Fibroblast of peridontal ligament (primary cell): ENCODE data around the gene NPVF.

Experiments used
- DNase-seq: peaks from one replicate; pipeline ENCODE4 v3.0.0-alpha.2; 2010; ENCODE audit errors: extremely low read depth

NPVF gene

DNA sequence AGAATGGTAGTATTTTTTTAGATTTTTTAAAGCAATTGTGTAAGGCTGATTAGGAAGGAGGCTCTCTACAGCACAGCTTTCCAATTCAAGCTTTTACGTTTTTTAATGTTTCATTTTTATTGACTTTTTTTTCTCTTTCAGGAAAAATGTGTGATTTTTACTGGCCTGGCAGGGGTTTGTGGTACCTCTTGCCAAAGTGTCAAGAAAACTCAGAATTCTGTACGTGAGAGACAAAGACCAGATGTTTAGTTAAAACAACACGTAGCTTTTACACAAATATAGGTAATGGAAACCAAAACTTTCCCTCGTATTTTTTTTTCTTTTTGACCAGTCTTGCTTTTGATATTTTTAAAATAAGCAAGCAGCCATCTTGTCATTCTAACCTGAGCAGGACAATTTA is 6.0 kb upstream of the NPVF start:
- DNase-seq: no peak

DNA sequence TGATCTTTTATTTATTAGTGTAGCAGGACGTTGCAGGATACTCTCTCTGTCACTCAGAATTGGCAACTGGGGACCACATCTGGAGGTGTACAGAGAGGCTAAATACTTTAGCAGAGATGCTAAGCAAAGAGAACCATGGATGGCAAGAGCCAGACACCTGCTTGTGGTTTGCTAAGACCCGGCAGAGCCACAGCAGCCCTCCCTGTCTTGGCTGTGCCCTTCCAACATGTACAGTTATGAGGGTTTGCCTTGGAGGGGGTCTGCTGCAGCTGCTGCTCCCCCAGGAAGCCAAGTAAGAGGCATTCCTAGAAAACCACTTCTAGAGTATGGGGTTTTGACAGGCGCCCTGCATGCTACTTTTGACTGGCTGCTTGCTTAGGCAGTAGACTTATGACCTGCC is 5.1 kb downstream of the NPVF start:
- no peak for DNase-seq

DNA sequence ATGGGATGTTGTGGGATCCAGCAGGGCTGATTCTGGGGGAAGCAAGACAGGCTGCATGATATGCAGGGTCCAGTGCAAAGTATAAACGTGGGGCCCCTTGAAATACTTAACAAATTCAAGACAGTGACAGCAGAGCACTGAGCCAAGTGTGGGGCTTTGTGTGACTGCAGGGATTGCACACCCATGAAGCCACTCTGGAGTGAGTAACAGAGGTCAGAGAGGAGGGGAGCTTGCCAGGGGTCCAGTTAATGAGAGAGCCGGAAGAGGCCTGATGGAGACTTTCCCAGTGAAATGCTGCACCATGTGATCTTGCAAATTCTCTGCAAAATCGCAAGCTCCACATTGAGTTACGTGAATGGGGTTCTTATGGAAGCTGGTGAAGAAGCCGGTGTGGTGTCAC is 5.6 kb downstream of the NPVF start:
- no peak for DNase-seq

DNA sequence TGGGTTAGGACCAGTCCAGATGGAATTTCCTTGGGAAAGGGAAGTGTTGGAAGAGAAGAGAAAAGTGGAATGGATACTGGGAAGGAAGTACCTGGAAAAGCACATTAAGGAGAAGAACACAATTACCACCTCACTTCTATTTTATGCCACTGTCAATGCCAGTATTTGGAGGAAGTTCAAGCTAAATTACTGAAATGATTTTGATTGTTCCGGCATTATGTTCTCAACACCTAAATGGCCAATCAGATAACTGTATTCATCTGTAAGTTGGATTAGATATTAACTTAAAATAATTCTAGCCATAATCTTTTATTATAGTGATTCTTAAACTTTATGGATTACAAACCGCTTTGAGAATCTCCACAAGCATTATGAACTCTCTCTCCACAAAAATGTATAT is 7.3 kb downstream of the NPVF start:
- DNase-seq: no peak

DNA sequence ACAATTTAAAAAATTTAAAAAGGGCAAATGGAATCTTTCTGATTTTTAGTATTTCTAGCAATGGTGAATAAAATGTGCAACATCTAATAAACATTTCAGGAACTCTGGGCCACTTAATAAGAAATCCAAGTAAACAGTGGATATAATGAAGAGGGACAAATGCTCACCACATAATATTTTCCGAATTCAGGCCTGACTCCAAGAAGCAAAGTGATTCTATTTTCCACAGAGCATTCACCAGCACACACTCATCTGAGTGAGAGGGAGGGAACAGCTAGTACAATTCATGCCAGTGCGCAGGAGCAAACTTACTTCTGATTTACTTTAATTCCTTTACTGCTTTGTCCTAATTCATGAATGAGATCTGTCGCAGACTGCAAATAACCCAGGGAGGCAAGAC is 10.1 kb downstream of the NPVF start:
- DNase-seq: no peak

DNA sequence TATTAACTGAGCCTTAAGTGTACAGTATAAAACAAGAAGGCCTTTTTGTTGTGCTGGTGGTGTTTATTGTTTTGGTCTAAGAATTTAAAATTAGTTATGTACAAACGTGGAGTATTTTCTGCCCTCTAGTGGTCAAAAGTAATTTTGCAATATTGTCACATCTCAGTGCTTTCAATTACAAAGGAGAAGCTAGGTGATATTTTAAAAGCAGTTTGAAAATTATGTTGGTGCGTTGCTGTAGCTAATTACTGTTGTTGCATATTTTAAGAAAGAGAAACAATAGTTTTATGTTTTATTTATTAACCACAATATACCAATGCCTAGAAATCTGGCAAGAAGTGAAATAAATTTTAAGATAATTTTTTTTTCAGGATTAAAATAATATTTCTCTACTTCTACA is 11.4 kb downstream of the NPVF start:
- DNase-seq: peak; percentile 67

DNA sequence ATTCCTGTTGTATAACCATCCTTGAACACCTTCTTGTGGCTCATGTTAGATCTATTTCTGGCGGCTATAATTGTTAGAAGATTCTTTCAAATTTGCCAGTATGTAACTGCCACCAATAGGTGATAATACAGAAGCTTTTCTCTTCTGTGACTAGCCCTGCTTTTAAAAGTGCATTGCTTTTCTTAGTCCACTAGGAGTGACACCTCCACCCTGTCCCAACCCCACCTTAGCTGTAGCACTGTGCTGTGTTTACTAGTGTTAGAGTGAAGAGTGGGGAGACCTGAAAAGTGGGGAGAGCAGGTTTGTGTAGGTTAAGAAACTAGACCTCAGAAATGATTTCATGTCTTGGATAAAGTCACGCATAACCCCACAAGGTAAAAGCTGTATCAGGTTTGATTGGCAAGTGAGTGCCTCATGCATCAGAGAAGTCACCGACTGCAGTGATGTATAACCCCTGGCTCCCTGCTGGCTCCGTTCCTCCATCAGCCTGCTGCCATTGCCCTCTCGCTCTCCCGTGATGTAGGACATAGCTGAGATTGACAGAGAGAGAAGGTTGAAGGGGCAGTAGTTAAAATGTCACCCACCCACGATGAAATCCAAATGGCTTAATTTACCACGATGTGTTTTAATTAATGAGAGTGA is 12.5 kb downstream of the NPVF start:
- no peak for DNase-seq

DNA sequence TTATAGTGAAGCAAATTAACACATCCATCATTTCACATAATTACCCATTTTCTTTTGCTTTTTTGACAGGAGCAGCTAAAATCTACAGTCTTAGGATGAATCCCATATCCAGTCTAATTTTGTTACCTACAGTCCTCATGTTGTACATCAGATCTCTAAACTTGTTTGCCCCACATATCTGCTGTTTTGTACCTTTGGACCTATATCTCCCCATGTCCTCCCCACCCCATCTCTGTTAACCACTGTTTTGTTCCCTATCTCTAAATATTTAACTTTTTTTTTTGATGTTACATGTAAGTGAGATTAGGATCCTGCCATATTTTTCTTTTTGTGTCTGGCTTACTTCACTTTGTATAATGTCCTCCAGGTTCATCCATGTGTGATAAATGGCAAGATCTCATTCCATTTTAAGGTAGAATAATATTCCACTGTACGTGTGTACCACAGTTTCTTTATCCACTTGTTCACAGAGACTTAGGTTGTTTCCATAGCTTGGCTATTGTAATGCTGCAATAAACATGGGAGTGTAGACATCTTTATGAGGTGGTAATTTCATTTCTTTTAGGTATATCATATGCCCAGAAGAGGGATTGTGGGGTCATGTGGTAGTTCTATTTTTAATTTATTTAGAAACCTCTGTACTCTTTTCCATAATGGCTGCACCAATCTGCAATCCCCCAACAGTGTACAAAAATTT is 19.6 kb downstream of the NPVF start:
- DNase-seq: no peak

DNA sequence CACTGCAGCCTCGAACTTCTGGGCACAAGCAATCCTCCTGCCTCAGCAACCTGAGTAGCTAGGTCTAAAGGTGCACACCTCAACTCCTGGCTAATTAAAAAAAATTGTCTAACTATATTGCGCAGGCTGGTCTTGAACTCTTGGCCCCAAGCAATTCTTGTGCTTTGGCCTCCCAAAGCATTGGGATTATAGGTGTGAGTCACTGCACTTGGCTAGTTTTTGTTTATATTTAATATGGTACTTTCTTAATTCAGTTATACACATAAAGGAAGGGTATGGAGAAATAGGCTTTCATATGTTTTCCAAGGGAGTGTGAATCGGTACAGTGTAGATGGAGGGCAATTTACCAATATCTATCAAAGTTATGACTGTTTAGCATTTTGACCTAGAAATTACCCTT is 20.4 kb downstream of the NPVF start:
- no peak for DNase-seq

DNA sequence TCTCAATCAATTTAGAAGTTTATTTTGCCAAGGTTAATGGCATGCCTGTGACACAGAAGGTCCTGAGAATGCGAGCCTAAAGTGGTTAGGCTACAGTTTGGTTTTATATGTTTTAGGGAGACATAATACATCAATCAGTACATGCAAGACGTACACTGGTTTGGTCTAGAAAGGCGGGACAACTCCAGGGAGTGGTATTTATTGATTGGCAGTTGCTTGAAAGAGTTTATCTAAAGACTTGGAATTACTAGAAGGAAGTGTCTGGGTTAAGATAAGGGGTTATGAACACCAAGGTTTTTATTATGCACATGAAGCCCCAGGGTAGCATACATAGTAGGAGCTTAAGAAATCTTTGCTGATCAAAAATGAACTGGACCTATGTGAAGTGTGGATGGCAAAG is 21.5 kb downstream of the NPVF start:
- no peak for DNase-seq

DNA sequence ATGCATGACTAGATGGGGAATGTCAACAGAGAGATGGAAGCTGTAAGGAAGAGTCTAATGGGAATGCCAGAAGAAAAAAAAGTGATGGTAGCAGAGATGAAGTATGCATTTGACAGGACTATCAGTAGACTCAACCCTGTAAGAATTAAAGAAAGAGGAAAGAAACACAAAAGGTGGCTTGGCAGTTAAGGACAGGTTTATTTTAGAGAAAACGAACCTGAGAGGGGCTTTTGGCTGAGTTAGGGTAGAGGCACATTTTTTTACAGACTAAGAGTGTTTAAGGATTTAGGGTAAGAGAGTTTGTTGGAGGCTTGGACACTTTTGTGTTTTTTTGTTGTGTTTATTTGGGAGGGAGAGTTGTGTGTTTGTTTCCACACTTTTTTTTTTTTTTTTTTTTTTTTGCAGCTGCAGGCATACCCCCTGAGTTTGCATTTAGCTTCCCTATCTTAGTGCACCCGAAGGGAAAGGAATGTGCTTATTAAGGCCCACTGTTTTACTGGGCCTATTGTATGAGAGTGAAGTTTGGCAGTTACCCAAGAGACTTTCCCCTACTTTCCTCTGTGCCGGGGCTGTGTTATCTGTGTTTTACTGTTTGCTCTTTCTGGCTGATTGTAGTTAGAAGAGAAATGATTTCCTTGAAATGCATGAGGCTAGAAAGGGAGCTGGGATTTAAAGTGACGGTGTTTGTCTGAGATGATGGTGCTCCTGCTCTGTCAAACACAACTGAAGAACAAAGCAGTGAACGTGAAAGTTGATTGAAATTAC is 32.0 kb downstream of the NPVF start:
- DNase-seq: no peak

DNA sequence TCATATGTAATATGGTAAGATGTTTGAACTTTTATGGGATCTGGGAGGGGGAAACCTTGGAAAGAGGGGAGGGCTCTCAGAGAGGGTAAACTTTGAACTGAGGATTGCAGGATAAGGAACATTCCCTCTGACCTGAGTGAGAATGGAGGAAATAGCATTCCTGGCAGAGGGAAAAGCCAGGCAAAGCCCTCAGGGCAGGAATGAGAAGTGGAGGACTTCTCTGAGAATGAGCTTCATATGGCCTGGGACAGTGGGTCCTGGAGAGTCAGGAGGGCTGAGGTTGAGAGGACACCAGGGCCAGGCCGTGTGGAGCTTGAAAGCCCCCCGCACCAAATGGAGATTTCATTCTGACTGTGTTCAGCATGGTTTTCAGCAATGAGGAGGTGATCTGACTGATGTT is 34.2 kb downstream of the NPVF start:
- no peak for DNase-seq

DNA sequence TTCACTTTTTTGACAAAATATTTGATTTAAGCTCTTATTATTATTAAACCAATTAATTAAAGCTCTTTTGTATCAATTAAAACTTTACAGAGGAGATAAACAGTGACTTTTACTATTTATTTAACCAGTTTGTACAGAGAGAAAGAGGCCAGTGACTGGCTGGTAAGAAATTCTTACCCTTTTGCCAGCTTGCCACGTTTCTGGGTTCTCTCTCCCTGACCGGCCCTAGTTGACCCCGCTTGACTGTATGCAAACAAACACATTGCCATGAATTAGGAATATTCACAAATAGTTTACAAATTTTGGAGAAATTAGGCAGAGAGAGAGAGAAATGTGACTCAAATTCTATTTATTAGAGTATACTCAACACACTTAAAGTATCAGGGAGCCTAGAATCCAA is 36.2 kb downstream of the NPVF start:
- DNase-seq: no peak

DNA sequence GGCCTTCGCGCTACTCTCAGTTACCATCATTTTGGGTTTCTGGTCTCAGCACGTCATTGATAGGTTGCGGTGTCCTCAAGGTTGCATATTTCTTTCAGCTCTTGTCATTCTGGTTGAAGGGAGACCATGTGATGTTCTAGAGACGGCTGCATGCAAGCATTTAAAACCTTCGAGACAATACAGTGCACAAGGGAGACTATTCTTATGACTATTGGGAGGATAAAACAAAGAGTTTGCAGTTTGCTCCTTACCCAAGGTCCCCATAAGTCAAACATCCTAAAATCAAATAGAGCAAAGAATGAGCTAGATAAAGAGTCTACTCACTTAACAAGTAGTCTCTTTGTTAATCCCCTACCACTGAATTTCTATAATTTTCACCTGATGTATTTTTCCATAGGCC is 39.1 kb downstream of the NPVF start:
- no peak for DNase-seq

DNA sequence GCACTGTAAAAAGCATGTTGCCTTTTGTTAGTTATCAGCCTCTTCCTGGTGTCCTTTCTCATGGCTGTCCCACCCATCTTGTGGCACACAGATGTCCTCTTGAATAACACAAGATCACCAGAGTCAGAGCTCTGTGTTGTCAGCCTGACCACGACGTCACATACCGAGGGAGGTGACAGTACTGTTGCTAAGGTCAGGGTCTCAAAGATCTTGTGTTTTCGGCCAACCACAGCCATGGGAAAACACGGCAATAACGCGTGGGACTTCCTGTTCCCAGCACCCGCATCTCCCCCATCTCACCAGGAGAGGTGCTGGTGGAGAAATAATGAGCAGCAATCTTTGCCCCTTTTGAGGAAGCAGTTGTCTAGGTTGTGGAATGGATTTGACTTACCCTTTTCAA is 40.4 kb downstream of the NPVF start:
- DNase-seq: no peak

DNA sequence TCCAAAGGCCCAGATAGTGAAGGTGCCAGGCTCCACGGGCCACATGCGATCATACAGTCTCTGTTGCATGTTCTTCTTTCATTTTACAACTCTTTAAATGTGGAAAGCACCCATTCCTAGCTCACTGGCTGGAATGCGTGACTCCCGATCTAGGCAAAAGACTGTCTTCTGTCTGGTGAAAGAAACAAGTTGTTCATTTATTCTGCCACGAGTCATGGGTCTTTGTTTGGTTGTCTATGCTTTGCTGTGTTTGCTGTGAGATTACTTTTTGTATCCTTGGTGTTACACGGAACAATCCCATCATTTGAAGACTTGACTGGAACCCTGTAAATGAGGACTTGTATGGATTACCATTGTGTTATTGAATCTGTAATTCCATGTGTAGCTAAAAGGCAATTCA is 41.9 kb downstream of the NPVF start:
- no peak for DNase-seq

DNA sequence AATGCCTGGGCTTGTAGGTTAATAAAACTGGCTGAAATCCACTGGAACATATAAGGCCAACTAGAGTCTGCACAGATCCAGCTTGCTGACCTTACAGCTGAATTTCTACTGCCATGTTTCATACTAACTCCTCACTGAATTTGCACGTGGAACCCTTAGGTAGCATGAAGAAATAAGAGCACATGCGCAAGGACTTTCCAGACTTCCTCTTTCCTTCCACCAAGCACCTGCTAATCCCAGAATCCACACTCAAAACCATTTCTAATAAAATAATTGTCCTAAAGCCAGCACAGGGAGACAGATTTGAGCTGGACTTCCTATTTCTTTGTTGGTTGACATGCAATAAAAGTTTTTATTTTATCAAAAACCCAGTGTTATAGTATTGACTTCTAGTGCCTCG is 46.8 kb downstream of the NPVF start:
- no peak for DNase-seq

DNA sequence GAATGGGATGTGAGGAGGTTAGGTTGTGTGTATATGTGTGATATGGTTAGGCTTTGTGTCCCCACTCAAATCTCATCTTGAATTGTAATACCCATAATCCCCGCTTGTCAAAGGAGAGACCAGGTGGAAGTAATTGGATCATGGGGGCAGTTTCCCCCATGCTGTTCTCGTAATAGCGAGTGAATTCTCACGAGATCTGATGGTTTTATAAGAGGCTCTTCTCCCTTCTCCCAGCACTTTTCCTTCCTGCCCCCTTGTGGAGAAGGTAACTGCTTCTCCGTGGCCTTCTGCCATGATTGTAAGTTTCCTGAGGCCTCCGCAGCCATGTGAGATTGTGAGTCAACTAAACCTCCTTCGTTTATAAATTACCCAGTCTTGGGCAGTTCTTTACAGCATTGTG is 47.3 kb downstream of the NPVF start:
- peak; percentile 2 for DNase-seq

DNA sequence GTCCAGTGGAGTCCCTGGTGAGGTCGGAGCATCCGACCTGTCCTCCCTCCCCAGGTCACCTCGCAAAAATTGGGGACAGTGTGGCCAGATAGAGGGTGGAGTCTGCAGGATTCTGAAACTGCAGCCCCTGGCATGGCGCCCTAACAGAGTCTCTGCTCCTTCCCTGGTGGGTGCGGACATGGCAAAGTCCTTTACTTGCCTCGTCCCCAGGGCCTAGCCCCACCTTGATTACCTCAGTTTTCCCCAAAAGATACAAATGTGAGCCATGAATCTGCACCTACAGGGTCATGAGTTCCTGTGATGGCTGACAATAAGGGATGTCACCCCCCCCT is 47.7 kb downstream of the NPVF start:
- DNase-seq: no peak

DNA sequence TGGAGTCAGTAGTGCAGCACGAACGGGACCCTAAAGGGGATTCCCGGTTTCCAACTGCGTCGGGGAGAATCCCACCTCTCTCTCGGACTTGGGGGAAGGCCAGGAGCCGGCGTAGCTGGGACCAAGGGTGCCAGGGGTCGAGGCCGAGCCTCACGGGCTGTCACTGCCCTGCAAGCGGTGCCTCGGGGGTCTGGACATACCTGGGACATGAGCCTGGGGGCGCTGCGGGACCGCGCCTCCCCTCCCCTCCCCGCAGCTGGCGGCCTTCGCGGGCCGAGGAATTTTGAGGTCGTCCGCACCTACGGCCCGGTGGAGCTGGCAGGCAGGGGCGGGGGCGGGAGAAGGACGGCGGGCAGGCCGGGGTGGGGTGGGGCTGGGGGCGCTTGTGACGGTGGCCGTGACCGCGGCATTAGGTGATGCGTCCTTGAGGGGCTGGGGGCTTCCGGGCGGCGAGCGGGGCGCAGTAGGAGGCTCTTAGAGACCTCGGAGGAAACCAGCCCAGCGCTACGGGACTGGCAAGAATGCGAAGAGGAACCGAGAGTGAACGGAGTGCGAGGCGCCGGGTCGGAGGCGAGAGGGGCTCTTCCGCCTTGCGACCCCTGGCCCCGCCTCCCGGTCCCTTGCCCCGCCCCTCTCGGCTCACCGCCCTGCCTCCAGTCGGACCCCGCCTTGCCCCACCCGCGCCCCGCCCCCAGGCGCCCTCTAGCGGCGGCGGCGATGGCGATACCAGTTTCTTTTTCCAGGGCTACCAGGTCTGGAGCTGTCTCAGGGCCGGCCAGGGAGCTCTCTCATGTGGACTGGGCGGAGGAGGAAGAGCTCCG is 48.3 kb downstream of the NPVF start:
- peak; percentile 70 for DNase-seq

DNA sequence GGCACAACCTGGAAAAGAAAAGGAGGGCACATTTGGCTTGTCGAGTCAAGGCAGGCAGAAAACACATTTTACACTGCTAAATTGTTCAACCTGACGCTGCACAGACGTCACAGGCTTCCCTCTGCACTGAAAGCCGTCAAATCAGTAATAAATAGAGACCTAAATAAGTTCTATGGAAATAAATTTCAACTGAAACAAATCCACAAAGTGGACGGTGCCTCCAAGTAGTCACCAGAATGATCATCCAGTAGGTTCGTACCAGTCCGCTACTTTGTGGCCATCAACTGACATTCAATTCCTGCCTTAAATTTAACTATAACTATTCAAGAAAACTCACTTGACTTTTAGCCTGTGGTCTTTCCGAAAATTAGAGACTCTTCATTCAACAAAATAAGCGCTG is 49.0 kb downstream of the NPVF start:
- no peak for DNase-seq
